Activated CD8-positive, alpha-beta memory T cell treated with anti-CD3 and anti-CD28 coated beads for 1 hour (primary cell): ENCODE data around the gene FASN.

Experiments
- DNase-seq, 2 donors: peaks; one replicate each; pipeline ENCODE4 v3.0.0-alpha.2; 2020; ENCODE audit warnings: low read depth in 1 of 2; ENCODE audit errors: extremely low read depth in 1 of 2

Gene FASN

GRCh38 chr17:82103553-82104451 lies 5.8 kb upstream of the FASN start:
- DNase-seq = no peak

DNA sequence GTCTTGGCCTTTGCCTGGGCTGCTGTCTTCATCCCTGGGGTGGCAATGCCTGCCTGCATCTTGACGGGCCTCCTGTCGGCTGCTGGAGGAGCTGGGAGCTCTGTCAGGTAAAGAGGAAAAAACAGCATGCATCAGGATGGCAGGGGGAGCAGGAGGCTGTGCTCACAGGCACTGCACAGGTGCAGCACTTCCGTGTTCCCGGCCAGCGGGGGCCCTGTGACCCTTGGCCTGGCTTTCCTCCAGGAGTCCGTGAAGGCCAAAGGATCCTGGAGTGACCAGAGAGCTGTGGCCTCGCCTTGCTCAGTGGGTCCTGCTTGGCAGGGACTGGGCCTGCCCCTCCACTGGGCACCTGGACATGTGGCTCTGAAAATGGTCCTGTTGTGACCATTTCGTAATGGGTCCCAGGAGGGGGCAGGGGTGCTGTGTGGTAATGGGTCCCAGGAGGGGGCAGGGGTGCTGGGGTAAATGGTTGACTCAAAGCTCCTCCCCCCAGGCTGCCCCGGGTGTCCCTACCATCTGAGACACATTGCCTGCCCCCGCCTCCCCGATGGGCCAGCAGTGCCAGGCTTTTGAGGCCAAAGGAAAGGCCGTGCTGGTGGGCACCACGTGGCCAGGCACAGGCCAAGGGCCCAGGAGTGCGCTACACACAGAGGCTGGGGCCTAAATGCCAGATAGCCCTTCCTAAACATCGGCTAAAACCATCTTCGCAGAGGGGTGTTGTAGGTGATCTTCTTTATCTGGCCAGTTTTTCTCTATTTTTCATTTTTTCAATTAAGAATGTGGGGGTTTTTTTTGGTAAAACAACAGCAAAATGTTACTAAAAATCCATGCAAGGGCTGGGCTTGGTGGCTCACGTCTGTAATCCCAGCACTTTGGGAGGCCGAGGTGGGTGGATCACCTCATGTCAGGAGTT lies 4.0 kb upstream of the FASN start:
- no peak for DNase-seq

DNA sequence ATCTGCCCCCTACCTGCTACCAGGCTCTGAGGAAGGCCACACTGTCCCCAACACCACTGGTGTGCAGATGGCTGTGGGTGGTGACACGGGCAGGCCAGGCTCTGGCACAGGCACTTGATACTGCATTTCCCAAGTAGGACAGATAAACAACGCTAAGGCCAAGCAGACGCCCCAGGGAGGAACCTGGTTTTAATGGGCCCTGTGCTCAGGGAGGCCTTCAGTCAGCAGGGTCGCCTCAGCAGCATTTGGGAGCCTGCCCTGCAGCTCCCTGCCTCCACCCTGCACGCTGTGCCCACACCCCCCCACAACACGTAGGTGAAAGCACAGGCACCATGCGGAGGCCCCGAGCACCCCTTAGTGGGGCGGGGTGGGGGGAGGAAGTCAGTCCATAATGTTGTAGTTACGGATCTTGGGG lies 3.3 kb upstream of the FASN start:
- DNase-seq = no peak

DNA sequence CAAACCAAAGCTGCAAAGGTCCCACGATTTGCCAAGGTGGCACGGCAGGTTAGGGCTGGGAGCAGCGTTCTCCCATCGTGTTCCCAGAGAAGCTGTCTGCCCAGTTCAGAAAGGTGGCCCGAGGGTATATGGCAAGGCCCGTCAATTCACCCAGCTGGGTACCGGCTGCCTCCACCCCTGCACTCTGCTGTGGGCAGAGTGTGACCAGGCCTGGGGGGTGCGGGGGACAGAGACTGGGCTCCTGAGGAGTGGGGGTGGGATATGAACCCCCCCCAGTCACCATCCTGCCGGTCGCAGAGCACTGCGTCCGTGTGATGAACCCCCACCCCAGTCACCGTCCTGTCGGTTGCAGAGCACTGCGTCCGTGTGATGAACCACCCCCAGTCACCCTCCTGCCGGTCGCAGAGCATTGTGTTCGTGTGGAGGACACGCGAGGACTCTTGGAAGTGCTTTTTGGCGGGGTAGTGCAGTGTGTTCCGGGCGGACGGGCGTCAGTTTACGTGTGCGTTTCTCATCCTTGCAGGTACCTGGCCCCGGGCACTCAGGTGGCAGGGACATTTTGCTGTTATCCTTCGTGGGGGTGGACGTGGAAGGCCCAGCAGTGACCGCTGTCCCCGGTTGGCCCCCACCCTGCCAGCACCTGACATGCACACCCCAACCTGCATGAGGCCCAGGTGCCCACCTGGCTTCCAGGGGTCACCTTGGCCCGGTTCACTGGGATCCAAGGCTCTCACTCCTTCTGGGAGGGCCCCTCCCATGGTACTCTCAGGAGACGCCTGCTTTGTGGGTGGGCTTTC lies 2.7 kb upstream of the FASN start:
- DNase-seq = no peak

GRCh38 chr17:82098939-82099763 lies 1.1 kb upstream of the FASN start:
- DNase-seq = no peak

GRCh38 chr17:82097919-82098168 lies 192 bp downstream of the FASN start:
- DNase-seq = no peak

DNA sequence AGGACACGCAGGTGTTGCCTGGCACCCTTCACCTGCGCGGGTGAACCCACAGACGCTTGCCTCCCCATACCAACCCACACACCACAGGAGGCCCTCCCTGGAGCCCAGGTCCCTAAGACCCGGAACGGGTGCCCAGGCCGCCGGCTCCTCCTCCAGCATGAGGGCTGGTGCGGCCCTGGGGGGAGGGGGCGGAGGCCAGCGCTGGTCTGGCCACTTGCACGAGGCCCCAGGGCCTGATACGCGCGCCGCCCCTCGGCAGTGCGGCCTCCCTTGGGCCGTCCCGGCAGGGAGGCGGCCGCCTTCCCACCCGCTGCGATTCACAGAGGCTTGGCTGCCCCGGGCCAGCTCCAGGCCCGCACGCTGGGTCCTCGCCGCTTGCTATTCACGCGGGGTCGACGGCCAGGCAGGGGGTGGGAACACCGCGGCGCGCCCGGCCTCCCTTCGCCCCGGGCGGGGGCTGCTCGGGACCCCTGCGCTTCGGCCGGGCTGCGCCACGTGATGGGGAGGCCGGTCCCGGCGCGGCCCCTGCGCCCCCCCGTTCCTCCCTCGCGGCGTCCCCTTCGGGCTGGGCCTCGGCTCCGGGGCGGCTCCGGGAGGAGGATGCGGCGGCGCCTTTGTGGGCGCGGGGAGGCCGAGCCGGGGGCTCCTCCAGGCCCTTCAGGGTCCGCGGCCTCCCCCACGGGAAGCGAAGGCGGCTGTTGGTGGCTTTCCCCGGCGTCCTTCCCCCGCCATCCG lies 685 bp downstream of the FASN start:
- no peak for DNase-seq

GRCh38 chr17:82096709-82097183 lies 1.3 kb downstream of the FASN start:
- no peak for DNase-seq

DNA sequence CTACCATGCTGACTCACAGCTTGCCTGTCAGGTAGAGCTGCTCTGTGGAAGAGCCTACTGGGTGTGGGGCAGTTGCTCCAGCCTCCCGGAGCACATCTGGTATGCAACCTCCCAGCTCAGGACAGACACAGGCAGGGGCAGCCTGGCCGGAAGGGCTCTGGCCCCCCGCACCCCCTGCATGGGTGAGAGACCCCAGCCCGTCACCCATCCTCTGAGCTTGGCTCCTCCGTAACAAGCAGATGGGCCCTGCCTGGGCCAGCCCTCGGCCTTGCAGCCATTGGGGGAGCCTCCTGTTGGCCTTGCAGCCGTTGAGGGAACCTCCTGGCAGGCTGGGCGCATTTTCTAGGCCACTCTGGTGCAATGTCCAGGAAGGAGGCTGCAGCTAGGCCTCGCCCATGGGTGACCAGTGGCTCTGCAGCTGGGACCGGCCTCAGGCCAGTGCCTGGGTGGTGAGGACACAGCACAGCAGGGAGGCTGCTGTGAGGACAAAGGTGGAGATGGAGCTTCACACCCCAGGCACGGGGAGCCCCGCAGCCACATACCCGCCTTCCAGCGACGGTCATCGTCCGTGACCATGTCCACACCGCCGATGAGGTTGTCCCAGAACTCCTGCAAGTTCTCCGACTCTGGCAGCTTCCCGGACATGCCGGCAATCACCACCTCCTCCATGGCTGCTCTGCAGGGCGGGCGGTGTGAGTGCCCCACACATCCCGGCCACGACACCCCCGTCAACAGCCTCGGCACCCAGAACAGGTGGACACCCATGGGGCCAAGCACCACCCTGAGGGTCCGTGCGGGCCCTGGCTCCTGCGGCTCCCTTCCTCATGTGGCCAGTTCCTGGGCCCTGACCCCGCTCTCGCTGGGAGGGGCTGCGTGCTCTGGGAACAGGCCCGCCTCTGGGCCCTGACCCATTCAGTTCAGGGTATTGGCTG lies 2.0 kb downstream of the FASN start:
- no peak for DNase-seq

DNA sequence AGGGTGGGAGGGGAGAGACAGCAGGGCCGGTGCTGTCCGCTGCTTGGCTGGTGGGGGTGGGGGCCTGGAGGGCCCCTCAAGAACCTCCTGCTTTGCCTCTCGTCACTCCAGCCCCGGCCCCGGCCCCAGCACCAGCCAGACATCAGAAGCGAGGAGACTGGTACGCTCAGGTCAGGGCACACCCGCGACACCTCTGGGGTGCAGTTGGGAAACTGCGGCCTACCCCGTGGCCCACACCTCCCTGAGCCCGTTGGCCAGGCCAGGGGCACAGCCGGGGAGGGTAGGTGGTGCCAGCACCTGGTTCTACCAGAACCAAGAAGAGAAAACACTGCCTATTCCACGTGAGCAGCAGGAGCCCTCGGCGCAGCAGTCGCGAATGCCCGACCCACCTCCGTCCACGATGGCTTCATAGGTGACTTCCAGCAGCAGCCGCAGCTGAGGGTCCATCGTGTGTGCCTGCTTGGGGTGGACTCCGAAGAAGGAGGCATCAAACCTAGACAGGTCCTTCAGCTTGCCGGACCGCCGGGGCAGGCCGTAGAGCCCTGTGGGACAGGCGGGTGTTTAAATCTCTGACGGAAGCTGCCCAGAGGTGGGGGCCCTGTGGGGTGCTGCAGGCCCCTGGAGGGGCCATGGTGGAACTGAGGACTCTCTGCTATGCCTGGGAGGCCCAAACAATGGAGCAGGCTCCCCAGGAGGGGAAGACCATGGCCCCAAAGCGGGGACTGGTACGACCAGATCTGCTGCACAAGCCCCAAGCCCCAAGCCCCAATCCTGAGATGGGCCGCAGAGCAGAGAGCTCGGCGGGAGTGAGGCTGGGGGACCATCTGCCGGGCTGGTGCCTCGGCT lies 2.9 kb downstream of the FASN start:
- DNase-seq = no peak

DNA sequence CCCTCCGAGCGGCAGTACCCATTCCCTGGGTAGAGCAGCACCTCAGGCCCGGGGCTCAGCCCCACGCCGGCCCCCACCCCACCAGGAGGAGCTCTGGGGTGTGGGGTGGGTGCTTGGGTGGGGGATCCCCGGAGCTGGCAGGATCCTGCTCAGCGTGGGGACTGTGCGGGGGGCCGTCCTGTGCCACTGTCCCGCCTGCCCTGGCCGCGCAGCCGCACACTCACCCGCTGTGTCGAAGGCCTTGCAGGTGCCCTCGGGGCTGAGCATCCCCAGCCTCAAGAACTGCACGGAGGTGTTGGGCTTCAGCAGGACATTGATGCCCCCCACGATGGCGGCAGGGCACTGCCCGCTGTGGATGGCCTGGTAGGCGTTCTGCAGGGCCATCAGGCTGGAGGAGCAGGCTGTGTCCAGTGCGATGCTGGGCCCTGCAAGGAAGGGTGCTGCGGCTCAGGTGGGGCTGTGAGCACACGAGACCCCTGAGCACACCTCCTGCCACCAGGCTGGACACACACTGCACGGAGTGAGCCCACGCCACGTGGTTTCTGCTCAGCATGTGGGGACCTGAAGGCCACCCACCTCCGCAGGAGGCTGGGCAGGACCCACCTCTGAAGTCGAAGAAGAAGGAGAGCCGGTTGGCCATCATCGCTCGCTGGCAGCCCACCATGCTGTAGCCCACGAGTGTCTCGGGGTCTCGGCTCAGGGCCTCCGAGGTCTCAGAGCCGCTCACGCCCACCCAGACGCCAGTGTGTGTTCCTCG lies 4.9 kb downstream of the FASN start:
- no peak for DNase-seq

DNA sequence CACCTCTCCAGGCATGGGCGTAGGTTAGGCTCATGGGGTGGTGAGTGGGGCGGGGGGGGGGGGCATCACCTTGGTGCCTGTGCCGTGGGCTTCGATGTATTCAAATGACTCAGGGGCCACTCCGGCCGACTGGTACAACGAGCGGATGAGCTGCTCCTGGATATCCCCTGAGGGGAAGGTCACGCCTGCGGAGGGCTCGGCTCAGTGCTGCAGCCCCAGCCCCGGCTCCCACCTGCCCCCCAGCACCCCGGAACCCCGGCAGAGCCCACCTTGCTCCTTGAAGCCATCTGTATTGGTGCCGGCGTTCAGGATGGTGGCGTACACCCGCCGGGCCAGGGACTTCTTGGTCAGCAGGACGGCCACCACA lies 5.4 kb downstream of the FASN start:
- no peak for DNase-seq

DNA sequence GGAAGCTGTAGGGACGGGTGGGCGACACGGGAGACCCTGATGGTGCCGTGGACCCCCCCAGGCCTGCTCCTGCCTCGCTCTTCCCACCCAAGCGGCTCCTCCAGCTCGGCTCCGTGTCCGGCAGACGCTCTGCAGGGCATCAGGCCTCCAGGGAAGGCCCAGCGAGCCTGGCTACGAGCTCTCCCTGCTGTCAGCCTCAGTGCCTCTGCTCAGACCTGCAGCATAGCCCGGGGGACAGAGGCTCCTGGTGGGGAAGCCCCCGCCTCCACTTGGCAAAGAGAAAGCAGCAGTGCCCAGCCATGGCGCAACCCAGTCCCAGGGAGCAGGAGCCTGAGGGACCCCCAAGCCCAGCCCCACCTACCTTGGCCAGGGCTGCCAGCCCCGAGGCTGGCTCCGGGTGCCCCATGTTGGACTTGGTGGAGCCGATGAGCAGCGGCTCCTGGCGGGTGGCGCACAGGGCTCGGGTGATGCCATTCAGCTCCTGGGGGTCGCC lies 5.9 kb downstream of the FASN start:
- no peak for DNase-seq

DNA sequence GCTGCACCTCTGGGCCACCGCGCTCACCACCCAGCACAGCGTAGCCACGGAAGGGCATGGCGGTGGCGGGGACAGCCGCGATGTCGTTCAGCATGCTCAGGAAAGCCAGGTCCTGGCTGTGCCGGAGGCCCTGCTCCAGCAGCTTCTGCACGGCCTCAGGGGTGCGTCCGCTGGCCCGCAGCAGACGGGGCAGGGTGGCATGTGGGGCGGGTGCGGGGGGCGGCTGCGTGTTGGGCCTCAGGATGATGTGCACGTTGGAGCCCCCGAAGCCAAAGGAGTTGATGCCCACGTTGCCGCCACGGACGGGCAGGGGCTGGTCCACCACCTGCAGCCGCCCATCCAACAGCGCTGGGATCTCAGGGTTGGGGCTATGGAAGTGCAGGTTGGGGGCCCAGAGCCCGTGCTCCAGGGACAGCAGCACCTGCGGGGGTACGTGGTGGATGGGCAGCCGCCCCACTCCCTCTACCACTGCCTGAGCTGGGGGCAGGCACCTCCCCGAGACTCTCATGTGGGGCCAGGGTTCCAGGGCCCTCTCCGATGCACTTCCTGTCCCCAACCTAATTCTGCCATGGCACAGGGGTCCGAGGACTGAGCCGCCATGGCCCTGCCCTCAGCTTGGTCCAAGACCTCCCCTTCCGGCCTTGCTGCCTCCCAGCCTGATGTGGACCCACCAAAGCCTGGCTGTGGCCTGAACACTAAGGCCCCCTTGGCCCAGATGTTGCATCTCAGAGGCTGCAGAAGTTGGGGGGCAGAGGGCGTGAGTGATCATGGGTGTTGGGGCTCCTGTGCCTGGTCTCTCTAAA lies 6.6 kb downstream of the FASN start:
- DNase-seq = no peak

- no peak for DNase-seq
Observed at GRCh38 chr17:82090549-82091263, 7.3 kb downstream of the FASN start.
